ENCODE data around the gene MPG. TPM values are rescaled to one million over a fixed set of nuclear protein-coding genes. Genes with fewer than 3 reads are reported as not detected.

The MPG gene
- total RNA-seq, 1 experiment from 2014 or later = 32.6 TPM

- Histone ChIP-seq H3K9me2 (ENCODE audit: insufficient read depth) (no peaks in the 10 kb centered on the region), H4K20me1 (ENCODE audit: insufficient read depth) (no peaks in the 10 kb centered on the region), H3K79me2 (ENCODE audit: insufficient read depth, low read length) (no peaks in the 10 kb centered on the region), H3K9ac (ENCODE audit: low read length) (no peak overlapping the region), H3K4me2 (ENCODE audit: low read length) (no peak overlapping the region), H3K27ac (ENCODE audit: low read depth, low read length) (no peak overlapping the region), H3K36me3 (ENCODE audit: control insufficient read depth in 1 of 2, insufficient read depth in 2 of 2, low read length in 2 of 2) (no peaks in the 10 kb centered on the region), H3K4me3 (replicated peaks in 1 of 2; ENCODE audit: low read depth in 1 of 2, low read length in 2 of 2) (no peak overlapping the region), H3K27me3 (ENCODE audit: insufficient read depth, low read length) (no peaks in the 10 kb centered on the region), H3K9me3 (ENCODE audit: control insufficient read depth in 1 of 2, insufficient read depth in 1 of 2, low read depth in 1 of 2, low read length in 2 of 2) (no peaks in the 10 kb centered on the region), H3K4me1 (ENCODE audit: control insufficient read depth in 1 of 2, insufficient read depth in 2 of 2, low read length in 2 of 2) (no peaks in the 10 kb centered on the region), H2AFZ (ENCODE audit: low read depth, low read length, poor library complexity, severe bottlenecking) (no peak overlapping the region)
- RAD21 ChIA-PET (ENCODE audit: low non-redundant PET in 1 of 2, low total read pairs in 2 of 2, uncharacterized antibody in 2 of 2, unreplicated experiment in 2 of 2) = no interaction called here
- POLR2A ChIA-PET = no interaction called here
- DNase-seq (ENCODE audit: low read depth, low spot score) (no peak), ATAC-seq (no peak)
- TF ChIP-seq TCF7L2 (IDR thresholded peaks at IDR 0.05; ENCODE audit: borderline replicate concordance, extremely low read depth, insufficient read depth, insufficient read length) = no peak
- TF ChIP-seq CTCF (IDR thresholded peaks at IDR 0.05 in 2 of 3, conservative IDR thresholded peaks at IDR 0.05 in 1 of 3; ENCODE audit: borderline replicate concordance in 1 of 3, insufficient read depth in 1 of 3, low read depth in 2 of 3, low read length in 2 of 3) = no peak
- TF ChIP-seq YY1 (IDR thresholded peaks at IDR 0.05; ENCODE audit: extremely low read depth, insufficient replicate concordance, low read depth, low read length) = no peak
- TF ChIP-seq CEBPB (IDR thresholded peaks at IDR 0.05; ENCODE audit: low read depth) = no peak
- TF ChIP-seq SP1 (IDR thresholded peaks at IDR 0.05; ENCODE audit: low read depth) = no peak
- no peak for TF ChIP-seq CBX3 (IDR thresholded peaks at IDR 0.05; ENCODE audit: low read depth)
- TF ChIP-seq ZNF274 (IDR thresholded peaks at IDR 0.05; ENCODE audit: low read depth, low read length) = no peak
- TF ChIP-seq ATF3 (IDR thresholded peaks at IDR 0.05) = no peak
- no peak for TF ChIP-seq SRF (IDR thresholded peaks at IDR 0.05; ENCODE audit: low read depth)
- intact Hi-C loops (cut with micrococcal nuclease) = no loop called here
- CTCF ChIA-PET = no interaction called here
- TSS peak; percentile 44 for BruUV-seq (replicated peaks)
Observed at GRCh38 chr16:85865-86264, 7.8 kb downstream of the MPG start.
